Measurements from ENCODE around the gene CAMSAP2.

CAMSAP2 gene

DNA sequence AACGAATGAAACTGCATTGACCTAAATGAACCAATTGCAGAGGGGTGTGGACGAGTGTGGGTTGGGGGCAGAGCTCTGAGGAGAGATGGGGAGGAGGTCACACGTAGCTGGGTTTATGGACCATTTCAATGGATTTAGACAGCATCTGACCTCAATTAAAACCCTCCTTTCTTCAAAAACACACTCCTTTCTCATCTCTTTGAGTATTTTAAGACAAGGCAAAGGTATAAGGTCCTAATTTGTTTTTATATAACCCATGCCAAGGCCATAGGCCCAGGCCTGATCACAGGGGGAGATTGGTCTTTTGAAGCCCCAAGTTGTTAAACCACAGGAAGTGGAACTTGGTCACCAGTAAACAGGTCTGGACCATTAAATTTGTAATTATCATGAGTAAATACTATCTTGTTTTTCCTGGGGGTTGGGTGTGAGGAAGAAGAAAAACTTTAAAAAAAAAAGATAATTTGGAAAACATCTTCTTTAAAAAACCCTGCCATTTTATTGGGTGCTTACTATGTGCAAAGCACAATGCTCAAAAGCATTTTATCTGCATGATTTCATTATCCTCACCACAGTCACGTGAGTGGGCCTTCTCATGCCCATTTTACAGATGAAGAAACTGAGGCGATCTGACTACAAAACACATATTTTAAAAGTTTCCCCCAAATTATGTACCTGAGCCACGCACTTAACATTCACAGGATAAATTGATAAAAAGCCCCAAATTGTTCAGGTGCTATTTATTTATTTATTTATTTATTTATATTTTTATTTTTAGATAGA is 147.1 kb downstream of the CAMSAP2 start:
- no peak for DNase-seq (ENCODE audit: low spot score)

DNA sequence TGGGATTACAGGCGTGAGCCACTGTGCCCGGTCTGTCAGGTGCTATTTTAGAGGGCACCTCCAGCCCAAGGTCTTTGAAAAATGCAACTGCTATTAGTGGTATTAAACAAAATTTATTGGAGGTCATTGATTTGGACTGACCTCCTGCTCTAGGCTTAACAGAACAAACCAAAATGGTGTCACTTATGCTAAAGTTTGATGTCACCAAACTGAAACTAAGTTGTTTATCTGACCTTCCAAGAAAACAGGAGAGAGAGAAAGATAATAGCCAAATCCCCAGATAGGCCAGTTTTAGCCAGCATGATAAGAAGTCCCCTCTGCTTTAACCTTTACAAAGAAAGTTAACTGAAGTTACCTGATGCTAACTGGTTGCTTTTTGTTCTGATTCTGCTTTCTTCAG is 147.9 kb downstream of the CAMSAP2 start:
- no peak for DNase-seq (ENCODE audit: low spot score)

DNA sequence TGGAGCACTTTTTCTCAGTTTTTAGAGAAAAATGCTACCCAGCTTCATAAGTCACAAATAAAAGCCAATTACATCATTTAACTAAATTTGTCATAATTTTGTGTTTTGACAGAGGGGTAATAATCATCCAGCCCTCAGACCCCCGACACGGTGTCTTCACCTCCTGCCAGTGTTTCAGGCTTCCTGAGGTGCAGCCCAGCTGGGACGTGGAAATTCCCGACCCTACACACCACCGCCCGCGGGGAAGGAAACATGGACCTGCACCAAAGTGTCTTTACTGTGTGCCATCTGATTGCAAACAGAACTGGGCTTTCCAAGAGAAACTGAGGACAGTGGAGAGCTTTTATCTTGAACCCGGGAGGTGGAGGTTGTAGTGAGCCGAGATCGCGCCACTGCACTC is 148.3 kb downstream of the CAMSAP2 start:
- no peak for DNase-seq (ENCODE audit: low spot score)

DNA sequence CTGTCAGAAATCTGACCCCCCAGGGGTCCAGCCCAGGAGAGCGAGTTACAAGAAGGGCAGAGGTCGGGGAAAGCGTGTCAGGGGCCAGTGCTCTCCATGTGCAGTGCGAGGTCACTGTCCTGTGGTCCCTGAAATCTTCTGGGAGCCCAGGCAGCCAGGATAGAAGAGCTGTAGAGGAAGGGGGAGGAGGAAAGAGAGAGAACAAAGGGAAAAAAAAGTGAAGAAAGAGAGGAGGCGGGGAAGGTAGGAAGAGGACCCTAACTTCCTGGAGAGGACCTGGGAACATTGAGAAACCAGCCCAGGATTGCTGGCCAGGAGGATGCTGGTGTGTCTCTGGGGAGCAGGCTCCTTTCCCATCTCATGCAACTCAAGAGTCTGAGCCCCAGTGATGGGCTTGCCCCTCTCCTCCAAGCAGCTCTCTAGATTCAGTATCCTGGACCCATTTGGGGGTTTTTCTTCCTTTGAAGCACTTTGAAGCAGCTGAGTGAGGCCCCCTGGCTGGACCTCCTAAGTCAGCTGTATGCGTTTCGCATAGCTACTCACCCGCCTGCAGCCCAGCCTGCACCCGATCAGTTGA is 149.2 kb downstream of the CAMSAP2 start:
- no peak for DNase-seq (ENCODE audit: low spot score)

DNA sequence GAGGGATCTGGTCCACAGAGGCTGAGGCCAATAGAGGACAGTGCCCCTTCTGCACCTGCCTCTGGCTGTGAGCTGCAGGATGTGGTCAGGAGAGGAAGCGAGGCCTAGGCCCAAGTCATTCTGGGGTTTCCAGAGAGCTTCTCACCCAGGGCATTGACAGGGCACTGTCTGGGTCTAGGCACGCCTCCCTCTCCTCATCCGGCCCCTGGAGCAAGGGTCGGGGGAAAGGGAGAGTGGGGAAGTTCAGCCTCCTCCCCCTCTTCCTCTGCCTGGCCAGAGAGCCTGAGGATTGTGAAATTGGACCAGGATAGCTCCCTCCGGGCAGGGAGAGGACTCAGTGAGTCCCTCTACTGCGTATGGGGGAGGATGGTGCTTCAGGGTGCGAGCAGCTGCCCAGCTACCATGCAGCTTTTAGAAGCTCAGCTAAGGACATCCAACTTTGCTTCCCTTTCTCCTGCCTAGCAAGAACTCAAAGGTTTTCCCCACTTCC is 149.7 kb downstream of the CAMSAP2 start:
- DNase-seq (ENCODE audit: low spot score) = peak; percentile 36

DNA sequence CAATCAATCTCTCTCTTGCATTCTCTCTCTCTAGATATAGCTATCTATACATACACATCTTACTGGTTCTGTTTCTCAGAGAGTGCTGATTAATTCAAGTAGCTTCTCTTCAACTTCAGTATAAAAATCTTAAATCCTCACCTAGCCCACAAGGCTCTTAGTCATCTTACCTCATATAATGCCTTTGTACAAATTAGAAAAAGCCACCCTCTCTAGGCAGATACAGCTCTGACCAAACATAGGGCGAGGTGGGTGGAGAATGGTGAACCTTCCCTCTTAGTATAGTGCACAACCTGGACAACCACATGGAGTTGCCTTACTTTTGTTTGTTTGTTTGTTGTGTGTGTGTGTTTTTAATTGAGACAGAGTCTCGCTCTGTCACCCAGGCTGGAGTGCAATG is 150.9 kb downstream of the CAMSAP2 start:
- no peak for DNase-seq (ENCODE audit: low spot score)

DNA sequence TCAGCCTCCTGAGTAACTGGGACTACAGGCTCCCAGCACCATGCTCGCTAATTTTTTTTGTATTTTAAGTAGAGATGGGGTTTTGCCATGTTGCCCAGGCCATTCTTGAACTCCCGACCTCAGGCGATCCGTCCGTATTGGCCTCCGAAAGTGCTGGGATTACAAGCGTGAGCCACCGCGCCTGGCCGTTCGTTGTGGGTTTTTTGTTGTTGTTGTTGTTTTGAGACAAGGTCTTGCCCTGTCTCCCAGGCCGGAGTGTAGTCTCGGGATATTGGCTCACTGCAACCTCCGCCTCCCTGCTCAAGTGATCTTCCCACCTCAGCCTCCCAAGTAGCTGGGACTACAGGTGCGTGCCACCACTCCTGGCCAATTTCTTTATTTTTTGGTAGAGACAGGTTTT is 151.3 kb downstream of the CAMSAP2 start:
- DNase-seq (ENCODE audit: low spot score) = no peak

DNA sequence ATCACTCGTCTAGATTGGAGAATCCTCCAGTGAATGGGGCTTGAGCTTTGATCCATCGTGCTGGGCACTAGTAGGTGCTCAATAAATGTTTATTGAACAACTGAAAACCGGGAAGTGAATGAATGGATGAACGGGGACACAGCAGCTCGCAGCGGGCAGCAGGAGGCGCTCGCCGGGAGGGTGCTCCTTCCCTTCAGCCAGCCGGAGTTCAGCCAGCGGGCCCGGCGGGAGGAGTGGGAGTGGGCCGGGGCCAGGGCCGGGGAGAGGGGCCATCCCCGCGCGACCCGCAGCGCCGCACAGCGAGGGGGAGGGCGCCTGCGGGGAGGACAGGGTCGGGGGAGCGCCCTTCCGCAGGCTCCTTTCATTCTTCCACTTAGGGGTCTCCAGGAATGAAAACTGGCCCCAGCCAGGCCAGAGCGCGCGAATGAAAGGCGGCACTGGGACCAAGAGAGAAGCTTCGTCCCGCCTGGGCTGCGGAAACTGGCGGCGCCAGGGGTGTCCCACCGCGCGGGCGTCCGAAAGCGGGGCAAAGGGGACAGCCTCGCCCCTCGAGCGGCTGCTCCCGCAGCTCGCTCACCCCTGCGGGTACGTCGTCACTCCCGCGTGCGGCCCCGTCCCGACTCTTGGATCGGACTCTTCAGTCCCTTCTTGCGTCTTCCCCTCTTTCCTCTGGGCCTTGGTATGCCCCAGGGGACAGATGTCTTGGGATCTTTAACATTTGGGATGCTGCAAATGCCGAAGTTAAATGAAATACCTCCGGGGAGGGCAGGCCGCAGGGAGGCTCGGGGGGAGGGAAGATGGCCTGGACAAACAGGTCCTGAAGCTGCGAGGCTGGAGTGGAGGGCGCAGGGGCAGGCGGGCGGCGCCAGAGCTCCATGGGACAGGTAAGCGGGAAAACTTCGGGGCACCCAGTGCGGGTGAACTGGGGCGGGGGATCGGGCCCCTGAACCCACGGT is 152.4 kb downstream of the CAMSAP2 start:
- DNase-seq (ENCODE audit: low spot score) = peak; percentile 72

DNA sequence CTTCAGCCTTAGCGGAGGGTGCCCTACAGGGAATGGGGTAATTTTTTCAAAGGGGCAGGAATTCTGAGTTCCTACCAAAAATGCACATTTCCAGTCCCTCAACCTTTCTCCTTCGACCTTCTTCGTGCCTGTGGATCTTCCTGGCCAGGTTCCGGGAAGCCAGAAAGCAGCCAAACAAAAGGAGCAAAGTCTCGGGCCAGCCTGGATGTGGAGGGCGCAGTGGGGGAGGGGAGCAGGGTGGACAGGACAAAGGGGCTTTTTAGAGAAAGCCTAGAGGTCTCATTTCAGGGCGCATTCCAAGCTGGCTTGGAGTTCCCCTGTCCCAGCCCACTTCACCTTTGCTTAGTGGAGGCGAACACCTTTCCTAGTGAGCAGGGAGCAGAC is 153.1 kb downstream of the CAMSAP2 start:
- DNase-seq (ENCODE audit: low spot score) = no peak

DNA sequence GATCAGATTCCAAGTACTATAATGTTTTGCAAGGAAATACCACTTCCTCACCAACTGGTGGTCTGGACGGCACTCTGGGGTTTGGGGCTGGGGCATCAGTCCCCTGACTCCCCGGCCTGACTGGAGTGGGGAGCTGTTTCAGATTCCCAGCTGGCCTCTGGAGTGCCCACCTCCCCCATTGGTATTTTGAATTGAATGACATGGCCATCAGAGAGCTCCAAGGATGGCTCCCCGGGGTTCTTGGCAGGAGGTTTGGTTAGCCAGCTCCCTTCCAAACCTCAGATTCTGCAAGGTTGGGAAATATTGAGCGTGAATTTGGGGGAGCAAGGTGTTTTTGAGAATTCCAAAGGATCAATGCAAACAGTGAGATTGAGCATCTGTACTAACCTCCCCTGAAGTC is 153.9 kb downstream of the CAMSAP2 start:
- DNase-seq (ENCODE audit: low spot score) = no peak

DNA sequence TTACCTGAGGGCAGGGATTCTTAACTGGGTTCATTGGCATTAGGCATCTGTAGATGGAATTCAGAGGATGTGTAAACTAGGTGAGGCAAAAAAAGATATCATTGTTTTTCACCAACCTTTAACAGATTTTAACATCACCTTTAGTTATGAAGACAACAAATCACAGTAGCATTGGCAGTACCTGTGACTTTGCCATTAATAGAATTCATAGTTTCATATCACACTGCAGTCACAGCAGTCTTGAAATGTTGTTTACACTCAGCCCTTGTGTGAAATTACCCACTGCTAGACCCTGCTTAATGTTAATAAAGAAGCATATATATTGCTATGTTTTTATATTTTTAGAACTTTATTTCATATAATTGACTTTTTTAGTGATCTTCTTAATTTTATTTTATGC is 154.3 kb downstream of the CAMSAP2 start:
- DNase-seq (ENCODE audit: low spot score) = no peak

DNA sequence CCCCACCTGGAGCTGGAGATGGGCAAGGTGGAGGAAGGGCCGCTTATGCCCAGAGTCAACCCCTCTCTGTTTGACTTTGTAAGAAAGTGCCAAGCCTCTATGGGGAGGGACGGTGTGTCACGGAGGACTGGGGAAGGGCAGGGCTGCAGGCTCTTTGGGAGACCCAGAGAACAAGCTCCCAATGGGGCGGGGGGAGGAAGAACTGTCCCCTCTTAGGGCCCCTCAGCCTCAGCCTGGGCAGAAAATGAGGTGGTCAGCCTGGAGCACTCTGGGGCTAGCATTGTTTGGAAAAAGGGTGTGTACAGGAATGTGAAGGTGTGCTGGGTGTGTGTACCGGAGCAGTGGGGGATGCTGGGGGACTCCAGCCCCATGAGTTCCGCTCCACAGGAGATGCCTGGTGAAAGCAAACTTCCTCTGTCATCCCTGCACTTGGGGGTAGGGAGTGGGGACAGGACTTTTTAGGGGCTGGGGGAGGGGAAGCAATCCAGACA is 154.8 kb downstream of the CAMSAP2 start:
- DNase-seq (ENCODE audit: low spot score) = no peak

DNA sequence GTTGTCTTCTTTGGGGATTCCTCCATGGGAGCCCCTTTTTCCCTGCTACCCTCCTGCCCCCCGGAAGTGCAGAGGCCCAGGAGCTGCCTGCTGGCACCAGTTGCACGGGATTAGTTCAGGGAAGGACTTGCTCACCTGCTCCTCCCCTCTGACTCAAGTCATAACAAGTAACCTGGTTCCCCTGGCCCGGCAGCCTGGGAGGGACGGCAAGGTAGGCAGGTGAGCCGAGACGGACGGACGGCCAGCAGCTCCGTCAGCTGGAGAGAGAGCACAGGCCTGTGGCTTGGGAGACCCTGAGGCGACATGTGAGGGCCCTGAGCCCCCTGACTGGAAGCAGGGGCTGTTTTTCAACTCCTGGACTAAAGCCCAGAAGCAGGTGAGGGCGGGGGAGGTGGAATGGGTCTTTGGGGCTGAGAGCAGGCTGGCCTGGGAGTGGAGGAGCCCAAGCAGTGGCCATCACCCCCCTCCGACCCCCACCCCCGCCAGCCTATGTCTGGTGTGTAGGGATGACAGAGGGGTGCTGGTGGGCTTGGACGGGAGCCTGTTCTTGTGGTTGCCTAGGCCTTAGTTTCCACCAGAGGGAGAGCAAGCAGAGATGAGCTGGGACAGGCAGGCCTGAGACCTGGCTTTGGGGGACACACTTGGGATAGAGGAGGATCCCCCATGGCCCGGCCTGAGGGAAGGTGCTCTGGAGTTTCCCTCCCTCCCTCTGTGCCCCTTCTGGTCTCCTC is 156.2 kb downstream of the CAMSAP2 start, which contains the start of gene INAVA:
TSS of gene INAVA (plus strand) at position 189 of the 731 bp plus-strand sequence. CDS start 3,501 bp downstream, outside the sequence.
- peak; percentile 36 for DNase-seq (ENCODE audit: low spot score)

DNA sequence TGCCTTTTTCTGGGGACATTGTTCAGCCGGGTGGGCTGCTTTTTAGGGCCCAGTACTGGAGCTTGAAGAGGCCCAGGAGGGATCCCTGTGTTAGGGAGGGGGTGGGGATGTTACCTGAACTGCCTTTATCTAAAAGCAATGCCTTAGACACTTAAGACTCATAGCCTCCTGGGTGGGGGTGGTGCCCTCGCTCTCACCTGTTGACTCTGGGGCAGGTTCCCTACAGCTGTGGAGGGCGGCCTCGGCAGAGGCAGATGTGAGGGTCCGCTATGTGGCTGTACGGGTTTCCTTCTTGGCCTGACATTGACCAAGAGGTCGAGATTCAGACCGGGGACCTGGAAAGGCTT is 156.7 kb downstream of the CAMSAP2 start:
- no peak for DNase-seq (ENCODE audit: low spot score)

DNA sequence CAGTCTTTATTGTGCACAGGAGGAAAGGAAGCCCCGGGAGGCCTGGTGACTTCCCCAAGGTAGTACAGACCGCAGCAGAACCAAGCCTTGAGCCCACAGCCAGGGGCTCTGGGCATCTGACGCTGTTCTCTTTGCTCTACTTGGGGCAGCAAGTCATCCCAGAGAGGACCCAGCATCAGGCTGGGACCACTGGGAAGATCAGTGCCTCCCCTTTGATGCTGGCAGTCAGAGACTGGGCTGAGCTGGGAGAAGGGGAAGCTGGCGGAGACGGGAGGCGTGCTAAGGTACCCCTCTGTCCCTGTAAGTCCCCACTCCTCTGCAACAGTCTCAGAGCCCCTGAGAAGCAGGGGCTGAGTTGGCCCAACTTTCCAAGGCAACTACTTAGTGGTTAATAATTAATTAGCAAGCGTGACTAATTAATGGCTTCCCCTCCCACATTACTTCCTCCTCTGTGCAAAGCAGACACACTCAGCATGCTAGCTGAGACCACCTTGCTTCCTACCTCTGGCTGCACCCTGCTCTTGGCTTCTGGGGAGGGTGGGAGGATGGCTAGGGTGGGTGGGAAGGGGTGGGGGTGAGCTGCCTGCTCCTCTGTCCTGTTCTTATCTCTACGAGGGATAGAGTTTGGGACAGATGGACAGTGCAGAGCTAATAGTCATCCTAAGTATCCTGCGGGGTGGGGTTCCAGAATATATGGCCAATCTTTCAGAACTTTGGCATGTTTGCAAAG is 157.3 kb downstream of the CAMSAP2 start:
- no peak for DNase-seq (ENCODE audit: low spot score)

DNA sequence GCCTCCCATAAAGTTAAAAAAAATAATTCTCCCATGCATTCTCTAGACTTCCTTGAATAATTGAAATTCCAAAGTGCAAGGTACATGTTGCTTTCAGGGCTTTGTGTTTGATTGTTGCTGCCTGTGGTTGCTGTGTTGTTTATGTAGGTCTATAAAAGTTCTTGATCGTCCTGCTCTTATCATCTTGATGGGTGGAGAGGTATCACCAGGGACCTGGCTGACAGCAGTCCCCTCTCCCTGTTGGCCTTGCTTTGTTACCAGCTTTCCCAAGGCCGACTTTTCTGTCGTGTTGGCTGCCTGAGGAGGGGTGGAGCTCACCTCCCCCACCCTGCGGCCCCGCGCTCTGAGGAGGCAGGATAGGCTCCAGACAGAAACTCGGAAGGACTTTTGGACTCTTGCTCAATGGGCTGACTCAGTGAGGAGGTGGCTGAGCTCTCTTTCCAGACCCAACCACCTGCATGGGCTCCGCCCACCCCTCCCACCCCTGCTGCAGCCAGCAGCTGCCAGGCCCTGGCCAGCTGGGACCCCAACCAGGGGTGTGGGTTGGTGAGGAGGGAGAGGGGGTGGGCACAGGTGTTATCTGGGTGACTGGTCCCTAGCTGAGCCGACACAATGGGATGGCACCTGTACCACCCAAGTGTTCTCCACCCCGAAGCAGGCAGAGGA is 158.0 kb downstream of the CAMSAP2 start:
- no peak for DNase-seq (ENCODE audit: low spot score)

DNA sequence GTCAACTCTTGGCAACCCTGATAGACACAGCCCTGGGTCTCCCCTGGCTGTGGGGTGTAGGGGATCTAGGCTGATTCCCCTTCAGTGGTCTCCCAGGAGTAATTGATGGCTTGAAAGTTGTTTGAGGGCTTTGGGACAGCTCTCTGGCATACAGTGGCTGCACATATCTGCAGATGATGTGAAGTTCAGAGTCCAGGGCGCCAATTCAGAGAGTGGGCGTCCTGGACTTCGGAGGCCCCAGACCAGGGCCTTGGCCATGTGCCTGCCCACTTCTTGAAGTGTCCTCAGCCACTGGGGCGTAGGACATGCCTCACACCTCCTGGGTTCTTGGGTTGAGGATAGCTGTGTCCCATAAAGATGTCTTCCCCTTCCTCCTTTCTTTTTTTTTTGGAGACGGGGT is 158.6 kb downstream of the CAMSAP2 start:
- no peak for DNase-seq (ENCODE audit: low spot score)

DNA sequence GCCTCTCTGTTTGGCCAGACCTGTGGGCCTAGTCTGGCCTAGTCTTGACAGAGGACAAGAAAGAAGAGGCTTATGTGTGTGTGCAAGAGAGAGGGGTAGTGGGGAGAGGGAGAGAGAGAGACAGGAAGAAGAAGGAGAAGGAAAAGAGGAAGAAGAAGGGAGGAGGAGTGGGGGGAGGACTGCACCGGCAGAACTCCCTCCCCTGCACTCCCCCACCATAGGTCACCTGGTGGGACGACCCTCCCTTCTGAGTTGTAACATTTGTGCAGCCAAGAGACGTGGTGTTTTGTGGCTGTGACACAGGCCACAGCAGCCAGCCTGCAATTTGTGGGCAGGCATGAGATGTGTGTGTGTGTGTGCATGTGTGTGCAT is 160.3 kb downstream of the CAMSAP2 start:
- no peak for DNase-seq (ENCODE audit: low spot score)

DNA sequence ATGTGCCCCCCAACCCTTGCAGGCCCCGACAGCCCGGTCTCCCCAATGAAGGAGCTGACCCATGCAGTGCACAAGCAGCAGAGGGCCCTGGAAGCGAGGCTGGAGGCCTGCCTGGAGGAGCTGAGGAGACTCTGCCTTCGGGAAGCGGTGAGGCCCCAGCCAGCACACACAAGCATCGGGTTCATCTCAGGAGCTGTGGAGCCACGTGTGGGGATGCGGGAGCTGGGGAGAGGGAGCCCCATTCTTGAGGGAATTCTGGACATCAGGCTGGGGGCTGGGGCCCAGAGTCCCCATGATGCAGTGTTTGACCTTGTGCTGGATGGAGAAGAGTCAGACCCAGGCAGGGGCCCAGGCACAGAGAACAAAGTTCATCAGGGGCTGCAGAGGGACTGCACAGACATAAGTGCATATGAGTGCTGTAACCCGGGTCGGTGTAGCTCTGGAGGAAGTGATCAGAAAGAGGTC is 160.8 kb downstream of the CAMSAP2 start:
- no peak for DNase-seq (ENCODE audit: low spot score)
